Adipose tissue (tissue), 3 donors: ENCODE results near the gene PRKCE. TPM values are rescaled to one million over a fixed set of nuclear protein-coding genes. Genes with fewer than 3 reads are reported as not detected.

Experiments used
- H3K27ac ChIP-seq: one replicate; pipeline ENCODE4 v1.5.1; 2013; ENCODE audit warnings: low read depth, low read length
- WGBS, 3 donors: extraction: QIAGEN DNeasy Blood & Tissue Kit; methylation state at CpG; one replicate each; pipeline ENCODE4 v1.1.7; 2013; 5-methylcytosine and 5-hydroxymethylcytosine counted together
- polyA plus RNA-seq, 3 donors: library from polyadenylated mRNA; stranded (reverse); fragments of 200-250 nt; gene quantifications; one replicate each; pipeline ENCODE4 v1.2.3, GENCODE V29; 2013
- donor health status: healthy with polysubstance abuse.
- donor health status: Bipolar disorder and iron deficiency.
- donor health status: healthy.

The PRKCE gene
- polyA plus RNA-seq, 3 donors: 2.8 to 4.6 (median 3.5) TPM

- 51 to 59% (median 54%) methylated on average over 13 of the region's 13 CpGs for WGBS, 3 donors
- no peak overlapping the region for H3K27ac ChIP-seq
Observed at GRCh38 chr2:45938649-45939511, 287.4 kb downstream of the PRKCE start.

- H3K27ac ChIP-seq: no peak overlapping the region
- WGBS, 3 donors: 83 to 88% (median 86%) methylated on average over 6 of the region's 6 CpGs
Observed at GRCh38 chr2:45941531-45942236, 290.2 kb downstream of the PRKCE start.

GRCh38 chr2:45942237-45942738, 290.8 kb downstream of the PRKCE start:
- no peak overlapping the region for H3K27ac ChIP-seq
- WGBS, 3 donors: 63 to 86% (median 70%) methylated on average over 9 of the region's 9 CpGs

GRCh38 chr2:45943219-45944044, 292.0 kb downstream of the PRKCE start:
- 80 to 88% (median 85%) methylated on average over 14 of the region's 14 CpGs for WGBS, 3 donors
- no peak overlapping the region for H3K27ac ChIP-seq

GRCh38 chr2:45944074-45944473, 292.6 kb downstream of the PRKCE start:
- 80 to 85% (median 83%) methylated on average over 6 of the region's 6 CpGs for WGBS, 3 donors
- no peak overlapping the region for H3K27ac ChIP-seq

- H3K27ac ChIP-seq: no peak overlapping the region
- 87 to 95% (median 92%) methylated on average over 9 of the region's 9 CpGs for WGBS, 3 donors
Observed at GRCh38 chr2:45945302-45945717, 293.8 kb downstream of the PRKCE start.

- H3K27ac ChIP-seq: no peak overlapping the region
- 86 to 91% (median 87%) methylated on average over 3 of the region's 3 CpGs for WGBS, 3 donors
Observed at GRCh38 chr2:45946023-45946422, 294.5 kb downstream of the PRKCE start.

- WGBS, 3 donors: 90 to 91% (median 90%) methylated on average over 5 of the region's 5 CpGs
Observed at GRCh38 chr2:45950606-45951005, 299.1 kb downstream of the PRKCE start.

GRCh38 chr2:45951025-45951727, 299.7 kb downstream of the PRKCE start:
- 72 to 93% (median 76%) methylated on average over 7 of the region's 7 CpGs for WGBS, 3 donors
- H3K27ac ChIP-seq: no peak overlapping the region

More at GRCh38 chr2:45950606-45951005, 299.1 kb downstream of the PRKCE start:
- no peak overlapping the region for H3K27ac ChIP-seq

GRCh38 chr2:45952591-45952990, 301.1 kb downstream of the PRKCE start:
- 90 to 96% (median 95%) methylated on average over 4 of the region's 4 CpGs for WGBS, 3 donors
- no peak overlapping the region for H3K27ac ChIP-seq

GRCh38 chr2:45953376-45954027, 302.0 kb downstream of the PRKCE start:
- WGBS, 3 donors: 92 to 94% (median 94%) methylated on average over 11 of the region's 11 CpGs
- H3K27ac ChIP-seq: no peak overlapping the region

GRCh38 chr2:45954233-45954850, 302.9 kb downstream of the PRKCE start:
- H3K27ac ChIP-seq: no peak overlapping the region
- 83 to 97% (median 89%) methylated on average over 1 of the region's 1 CpG for WGBS, 3 donors

- H3K27ac ChIP-seq: no peak overlapping the region
- WGBS, 3 donors: 96 to 98% (median 97%) methylated on average over 4 of the region's 4 CpGs
Observed at GRCh38 chr2:45957533-45958227, 306.2 kb downstream of the PRKCE start.

- H3K27ac ChIP-seq: no peak overlapping the region
- WGBS, 3 donors: 66 to 96% (median 92%) methylated on average over 8 of the region's 8 CpGs
Observed at GRCh38 chr2:45960057-45960863, 308.8 kb downstream of the PRKCE start.

GRCh38 chr2:45962177-45962921, 310.9 kb downstream of the PRKCE start:
- H3K27ac ChIP-seq: no peak overlapping the region
- WGBS, 3 donors: 18 to 43% (median 41%) methylated on average over 7 of the region's 7 CpGs
